SK-N-MC (cell line): ENCODE data around the gene HYKK.
"Not testable (repeated sequence)": the region's sequence is repeated elsewhere in the genome, so short reads cannot be mapped to it uniquely, and the experiment has no call there.

Source experiments
- DNase-seq: peaks from one replicate; pipeline ENCODE4 v3.0.0-alpha.2; 2011; ENCODE audit warnings: low read depth, low spot score
- H3K27ac ChIP-seq: fragments of 200-600 bp; sonication (generic); 2 replicates; pipeline ENCODE4 v1.5.1; 2016; ENCODE audit warnings: mixed run types
- H3K36me3 ChIP-seq: fragments of 200-600 bp; sonication (generic); 2 replicates; pipeline ENCODE4 v1.6.1; 2017; ENCODE audit warnings: antibody characterized with exemption, low read length, mixed read lengths; ENCODE audit not compliant: insufficient read depth
- H3K4me3 ChIP-seq: fragments of 200-600 bp; sonication (generic); 2 replicates; pipeline ENCODE4 v1.5.1; 2016
- H3K9ac ChIP-seq: fragments of 200-600 bp; sonication (generic); 2 replicates; pipeline ENCODE4 v1.8.0; 2017; ENCODE audit warnings: mixed run types, mixed read lengths; ENCODE audit not compliant: insufficient read length
- H3K9me3 ChIP-seq: fragments of 200-600 bp; sonication (generic); 2 replicates; pipeline ENCODE4 v1.6.1; 2017; ENCODE audit warnings: low read depth, mild to moderate bottlenecking, antibody characterized with exemption, low read length, moderate library complexity, mixed read lengths
- EZH2 ChIP-seq: fragments of 200-600 bp; sonication (generic); IDR thresholded peaks from one replicate; pipeline ENCODE4 v1.6.1; 2017; ENCODE audit warnings: antibody characterized with exemption
- FOXP2 ChIP-seq: optimal IDR thresholded peaks from 2 replicates; pipeline ENCODE3; 2011; ENCODE audit warnings: mild to moderate bottlenecking, moderate library complexity; ENCODE audit not compliant: insufficient read depth; ENCODE audit errors: extremely low read length, control extremely low read depth
- POLR2AphosphoS5 ChIP-seq: IDR thresholded peaks from 2 replicates; pipeline ENCODE4 v1.6.1; 2012; ENCODE audit warnings: mild to moderate bottlenecking, low read depth, low read length, borderline replicate concordance

HYKK gene

GRCh38 chr15:78550815-78551214 is 43.4 kb downstream of the HYKK start:
- TF ChIP-seq POLR2AphosphoS5 (no peak), FOXP2 (no peak), EZH2 (no peak)
- Histone ChIP-seq H3K4me3 (no peak overlapping the region), H3K9ac (no peak overlapping the region), H3K9me3 (no peaks in the 10 kb centered on the region), H3K27ac (no peak overlapping the region), H3K36me3 (peaks cover 50% of the 10 kb centered on the region)
- DNase-seq, result no peak

- H3K9ac ChIP-seq, result no peak overlapping the region
- peaks cover 39% of the 10 kb centered on the region for H3K36me3 ChIP-seq
- no peak for TF ChIP-seq POLR2AphosphoS5
- TF ChIP-seq EZH2, result no peak
- TF ChIP-seq FOXP2, result no peak
- H3K4me3 ChIP-seq, result no peak overlapping the region
- H3K27ac ChIP-seq, result no peak overlapping the region
- no peak for DNase-seq
- H3K9me3 ChIP-seq, result no peaks in the 10 kb centered on the region
Measured at GRCh38 chr15:78551902-78552301, 44.5 kb downstream of the HYKK start.

- H3K9me3 ChIP-seq, result no peaks in the 10 kb centered on the region
- no peak for DNase-seq
- TF ChIP-seq EZH2 (no peak), FOXP2 (no peak), POLR2AphosphoS5 (no peak)
- H3K36me3 ChIP-seq, result peaks cover 32% of the 10 kb centered on the region
- no peak overlapping the region for H3K27ac ChIP-seq
- H3K4me3 ChIP-seq, result no peak overlapping the region
- no peak overlapping the region for H3K9ac ChIP-seq
Measured at GRCh38 chr15:78552597-78552996, 45.2 kb downstream of the HYKK start.

GRCh38 chr15:78560201-78560600 is 52.8 kb downstream of the HYKK start:
- not testable (repeated sequence) for H3K9me3 ChIP-seq, H3K36me3 ChIP-seq, H3K4me3 ChIP-seq, H3K27ac ChIP-seq, H3K9ac ChIP-seq, DNase-seq

GRCh38 chr15:78561490-78561889 is 54.1 kb downstream of the HYKK start:
- no peak for DNase-seq
- Histone ChIP-seq H3K9ac (no peak overlapping the region), H3K36me3 (no peaks in the 10 kb centered on the region), H3K9me3 (no peaks in the 10 kb centered on the region), H3K27ac (no peak overlapping the region), H3K4me3 (no peak overlapping the region)
- TF ChIP-seq FOXP2, result no peak
- no peak for TF ChIP-seq POLR2AphosphoS5
- TF ChIP-seq EZH2, result no peak

GRCh38 chr15:78563092-78563491 is 55.7 kb downstream of the HYKK start:
- H3K36me3 ChIP-seq, result no peaks in the 10 kb centered on the region
- H3K27ac ChIP-seq, result no peak overlapping the region
- no peak for DNase-seq
- H3K4me3 ChIP-seq, result no peak overlapping the region
- TF ChIP-seq FOXP2, result no peak
- no peak for TF ChIP-seq POLR2AphosphoS5
- TF ChIP-seq EZH2, result no peak
- H3K9ac ChIP-seq, result no peak overlapping the region
- H3K9me3 ChIP-seq, result no peaks in the 10 kb centered on the region

- H3K9me3 ChIP-seq, result no peaks in the 10 kb centered on the region
- peak overlapping the region; percentile 89 for H3K4me3 ChIP-seq
- no peaks in the 10 kb centered on the region for H3K36me3 ChIP-seq
- H3K27ac ChIP-seq, result no peak overlapping the region
- no peak overlapping the region for H3K9ac ChIP-seq
- TF ChIP-seq FOXP2 (no peak), POLR2AphosphoS5 (no peak)
- DNase-seq, result no peak
Measured at GRCh38 chr15:78564743-78565096, 57.3 kb downstream of the HYKK start.

GRCh38 chr15:78565097-78565950 is 57.9 kb downstream of the HYKK start, which contains the start of gene CHRNA5:
CHRNA5 (plus strand) TSS chr15:78565520; CDS start chr15:78565720, 200 bp downstream.
- DNase-seq, result peak; percentile 26
- Histone ChIP-seq H3K9ac (peak within 1 kb of the TSS; percentile 71), H3K36me3 (no peaks in the 10 kb centered on the region), H3K27ac (no peak within 1 kb of the TSS), H3K4me3 (peak within 1 kb of the TSS; percentile 89), H3K9me3 (no peaks in the 10 kb centered on the region)
- no peak for TF ChIP-seq EZH2
- TF ChIP-seq FOXP2, result no peak
- peak; percentile 94 for TF ChIP-seq POLR2AphosphoS5
